ENCODE data around the gene TNKS2.

Gene TNKS2

GRCh38 chr10:91901784-91902677 is 103.8 kb downstream of the TNKS2 start:
- peaks cover 4% of the 10 kb centered on the region for H3K36me3 Mint-ChIP-seq (ENCODE audit: low read depth)
- peak overlapping the region; percentile 79 for H3K27ac Mint-ChIP-seq
- no peaks in the 10 kb centered on the region for H3K9me3 Mint-ChIP-seq
- ATAC-seq (peak; percentile 100), DNase-seq (peak; percentile 52)
- no peak overlapping the region for H3K4me3 Mint-ChIP-seq
- peaks cover 25% of the 10 kb centered on the region for H3K4me1 Mint-ChIP-seq
- H3K27me3 Mint-ChIP-seq: peaks cover 6% of the 10 kb centered on the region

DNA sequence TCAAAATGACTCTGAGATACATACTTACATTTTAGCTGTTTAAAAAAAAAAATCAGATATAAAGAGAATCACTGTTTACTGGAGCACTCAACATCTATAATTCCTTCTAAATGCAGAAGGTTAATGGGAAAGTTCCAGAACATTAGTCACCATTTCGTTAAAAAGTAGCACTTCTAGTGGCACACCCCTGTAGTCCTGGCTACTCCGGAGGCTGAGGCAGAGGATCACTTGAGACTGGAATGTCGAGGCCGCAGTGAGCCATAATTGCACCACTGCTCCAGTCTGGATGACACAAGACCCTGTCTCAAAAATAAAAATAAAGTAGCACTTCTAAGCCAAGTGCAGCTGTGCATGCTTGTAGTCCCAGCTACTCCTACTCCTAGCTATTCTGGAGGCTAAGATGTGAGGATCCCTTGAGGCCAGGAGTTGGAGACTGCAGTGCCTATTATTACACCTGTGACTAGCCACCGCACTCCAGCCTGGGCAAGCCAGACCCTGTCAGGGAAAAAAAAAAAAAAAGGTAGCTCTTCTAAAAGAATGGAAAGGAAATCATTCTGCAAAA is 108.9 kb downstream of the TNKS2 start:
- DNase-seq: no peak
- H3K4me1 Mint-ChIP-seq: peaks cover 33% of the 10 kb centered on the region
- no peak for ATAC-seq
- peak overlapping the region; percentile 76 for H3K27ac Mint-ChIP-seq
- H3K9me3 Mint-ChIP-seq: no peaks in the 10 kb centered on the region
- no peaks in the 10 kb centered on the region for H3K27me3 Mint-ChIP-seq
- H3K4me3 Mint-ChIP-seq: peak overlapping the region; percentile 86
- H3K36me3 Mint-ChIP-seq (ENCODE audit: low read depth): peaks cover 5% of the 10 kb centered on the region

DNA sequence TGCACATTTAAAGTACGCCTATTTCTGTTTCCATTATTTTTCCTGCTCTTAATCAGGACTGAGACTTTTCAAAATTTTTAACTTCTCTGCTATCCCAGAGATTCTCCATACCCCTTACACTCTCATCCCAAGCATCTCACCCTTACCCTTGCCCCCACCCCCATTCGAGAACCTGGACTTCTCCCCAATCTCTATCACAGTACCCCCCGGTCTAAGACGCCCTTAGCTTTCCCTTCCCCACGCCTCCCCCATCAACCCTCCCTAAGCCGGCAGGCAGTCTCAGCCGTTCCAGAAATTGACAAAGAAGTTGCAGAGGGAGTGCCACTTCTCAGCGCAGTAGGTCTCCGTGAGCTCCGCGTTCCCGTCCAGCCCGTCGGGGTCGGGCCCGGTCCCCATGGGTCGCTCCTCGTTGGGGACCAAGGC is 109.7 kb downstream of the TNKS2 start:
- H3K4me3 Mint-ChIP-seq: peak overlapping the region; percentile 86
- no peak for ATAC-seq
- peaks cover 5% of the 10 kb centered on the region for H3K36me3 Mint-ChIP-seq (ENCODE audit: low read depth)
- H3K27ac Mint-ChIP-seq: peak overlapping the region; percentile 76
- peaks cover 25% of the 10 kb centered on the region for H3K4me1 Mint-ChIP-seq
- no peaks in the 10 kb centered on the region for H3K9me3 Mint-ChIP-seq
- peaks cover 2% of the 10 kb centered on the region for H3K27me3 Mint-ChIP-seq
- DNase-seq: no peak

GRCh38 chr10:91908337-91909116 is 110.3 kb downstream of the TNKS2 start:
- H3K9me3 Mint-ChIP-seq: no peaks in the 10 kb centered on the region
- ATAC-seq (peak; percentile 89), DNase-seq (peak; percentile 77)
- peak overlapping the region; percentile 86 for H3K4me3 Mint-ChIP-seq
- H3K27ac Mint-ChIP-seq: peak overlapping the region; percentile 83
- peaks cover 8% of the 10 kb centered on the region for H3K27me3 Mint-ChIP-seq
- peaks cover 5% of the 10 kb centered on the region for H3K36me3 Mint-ChIP-seq (ENCODE audit: low read depth)
- H3K4me1 Mint-ChIP-seq: peaks cover 25% of the 10 kb centered on the region

DNA sequence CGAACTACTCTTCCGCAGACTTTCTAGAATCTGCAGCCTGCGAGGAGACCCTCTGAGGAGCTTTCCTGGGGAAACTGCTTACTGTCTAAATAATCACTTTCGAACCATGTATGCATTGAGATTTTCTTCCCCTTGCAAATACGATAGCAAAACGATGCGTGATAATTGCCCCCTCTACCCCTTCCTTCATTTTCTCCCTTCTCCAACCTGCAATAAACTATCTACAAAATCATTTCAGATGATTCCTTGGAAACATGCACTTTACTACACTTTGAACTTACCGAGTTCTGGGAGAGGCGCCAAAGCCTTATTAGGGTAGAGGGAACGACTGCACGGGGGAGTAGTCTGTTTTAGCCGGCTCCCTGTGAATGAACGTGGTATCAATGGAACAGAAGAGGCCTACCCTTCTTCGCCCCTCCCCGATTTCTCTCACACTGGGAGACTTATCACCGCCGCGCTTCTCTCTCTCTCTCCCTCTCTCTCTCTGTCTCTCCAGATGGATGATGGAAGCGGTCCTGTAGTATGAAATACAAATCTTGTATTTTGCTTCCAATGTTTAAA is 111.0 kb downstream of the TNKS2 start, which contains the start of gene FGFBP3:
FGFBP3 (minus strand) TSS at position 370 of the 561 bp plus-strand sequence. CDS start 517 bp downstream, outside the sequence.
- H3K9me3 Mint-ChIP-seq: no peaks in the 10 kb centered on the region
- ATAC-seq (peak; percentile 54), DNase-seq (peak; percentile 51)
- H3K36me3 Mint-ChIP-seq (ENCODE audit: low read depth): peaks cover 5% of the 10 kb centered on the region
- H3K4me3 Mint-ChIP-seq: peak within 1 kb of the TSS; percentile 85
- H3K27ac Mint-ChIP-seq: peak within 1 kb of the TSS; percentile 83
- H3K27me3 Mint-ChIP-seq: peaks cover 14% of the 10 kb centered on the region
- peaks cover 25% of the 10 kb centered on the region for H3K4me1 Mint-ChIP-seq

DNA sequence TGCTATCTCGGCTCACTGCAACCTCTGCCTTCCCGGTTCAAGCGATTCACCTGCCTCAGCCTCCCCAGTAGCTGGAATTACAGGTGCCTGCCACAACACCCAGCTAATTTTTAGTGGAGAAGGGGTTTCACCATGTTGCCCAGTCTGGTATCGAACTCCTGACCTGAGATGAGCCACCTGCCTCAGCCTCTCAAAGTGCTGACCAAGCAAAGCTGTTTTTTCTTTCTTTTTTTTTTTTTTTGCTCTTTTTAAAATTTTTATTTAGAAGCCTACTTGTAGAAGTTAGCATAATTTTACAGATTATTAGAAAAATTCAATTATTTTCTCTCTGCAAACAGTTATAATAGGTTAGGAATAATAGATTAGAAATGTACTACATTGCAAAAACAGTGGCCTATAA is 112.2 kb downstream of the TNKS2 start:
- no peak overlapping the region for H3K27ac Mint-ChIP-seq
- peaks cover 17% of the 10 kb centered on the region for H3K27me3 Mint-ChIP-seq
- DNase-seq: no peak
- no peaks in the 10 kb centered on the region for H3K9me3 Mint-ChIP-seq
- peaks cover 25% of the 10 kb centered on the region for H3K4me1 Mint-ChIP-seq
- H3K4me3 Mint-ChIP-seq: no peak overlapping the region
- no peak for ATAC-seq
- H3K36me3 Mint-ChIP-seq (ENCODE audit: low read depth): peaks cover 5% of the 10 kb centered on the region

All from activated naive CD8-positive, alpha-beta T cell treated with anti-CD3 and anti-CD28 coated beads, Interleukin-2, amount 50 U/mL, for 24 hours (primary cell).